Smooth muscle cell (in vitro differentiated cells): ENCODE measurements around the gene AHNAK. TPM values are rescaled to one million over a fixed set of nuclear protein-coding genes. Genes with fewer than 3 reads are reported as not detected.

Experiments
- DNase-seq: peaks from one replicate; lab custom pipeline; 2025; ENCODE audit not compliant: unreplicated experiment; lab: John Stamatoyannopoulos, UW
- H2AFZ ChIP-seq: fragments of 200-600 bp; sonication (generic); 2 replicates; pipeline ENCODE4 v1.6.0; 2016; ENCODE audit warnings: antibody characterized with exemption, low read depth, mild to moderate bottlenecking
- H3F3A ChIP-seq: fragments of 200-600 bp; sonication (generic); 2 replicates; pipeline ENCODE4 v1.6.0; 2017; ENCODE audit warnings: antibody characterized with exemption, low read depth
- H3K27ac ChIP-seq: fragments of 200-600 bp; sonication (generic); 2 replicates; pipeline ENCODE4 v1.5.1; 2016; ENCODE audit warnings: low read depth, mild to moderate bottlenecking
- H3K27me3 ChIP-seq: fragments of 200-600 bp; sonication (generic); 2 replicates; pipeline ENCODE4 v1.6.1; 2016; ENCODE audit warnings: low read depth, mild to moderate bottlenecking
- H3K36me3 ChIP-seq: fragments of 200-600 bp; sonication (generic); 2 replicates; pipeline ENCODE4 v1.5.1; 2016; ENCODE audit warnings: low read depth
- H3K4me1 ChIP-seq: fragments of 200-600 bp; sonication (generic); 2 replicates; pipeline ENCODE4 v1.5.1; 2016; ENCODE audit warnings: low read depth
- H3K4me2 ChIP-seq: fragments of 200-600 bp; sonication (generic); 2 replicates; pipeline ENCODE4 v1.6.0; 2016; ENCODE audit warnings: mild to moderate bottlenecking
- H3K4me3 ChIP-seq: fragments of 200-600 bp; sonication (generic); 2 replicates; pipeline ENCODE4 v1.5.1; 2016; ENCODE audit warnings: mild to moderate bottlenecking
- H3K79me2 ChIP-seq: fragments of 200-600 bp; sonication (generic); 2 replicates; pipeline ENCODE4 v1.6.0; 2016; ENCODE audit warnings: low read depth, mild to moderate bottlenecking
- H3K9ac ChIP-seq: fragments of 200-600 bp; sonication (generic); 2 replicates; pipeline ENCODE4 v1.6.0; 2016; ENCODE audit warnings: low read depth
- H3K9me3 ChIP-seq: fragments of 200-600 bp; sonication (generic); replicated peaks from 2 replicates; pipeline ENCODE4 v1.5.1; 2016; ENCODE audit warnings: low read depth
- H4K20me1 ChIP-seq: fragments of 200-600 bp; sonication (generic); 2 replicates; pipeline ENCODE4 v1.6.0; 2016; ENCODE audit warnings: low read depth
- CTCF ChIP-seq: fragments of 200-600 bp; sonication (generic); IDR thresholded peaks from 2 replicates; pipeline ENCODE4 v1.5.1; 2017; ENCODE audit warnings: borderline replicate concordance, mild to moderate bottlenecking, antibody characterized with exemption; ENCODE audit not compliant: insufficient read depth, poor library complexity, severe bottlenecking
- WGBS: methylation state at CpG from one replicate; pipeline ENCODE4 v1.1.7; 2016; ENCODE audit warnings: low lambda C conversion rate; 5-methylcytosine and 5-hydroxymethylcytosine counted together
- polyA plus RNA-seq: library from polyadenylated mRNA; unstranded; fragments of >200 nt; fragmentation: Nextera tagmentation; extraction: Ambion mirVana; gene quantifications from 2 replicates; pipeline ENCODE4 v1.2.1, GENCODE V29; 2016
- total RNA-seq: library from RNA; depleted of rRNA; stranded (reverse); fragments of >200 nt; gene quantifications from 2 replicates; pipeline ENCODE4 v1.2.3, GENCODE V29; 2014

AHNAK gene
- total and polyA plus RNA-seq, 2 experiments from 2014 or later = 27.2 to 229 TPM

GRCh38 chr11:62402226-62402959 is 144.2 kb downstream of the AHNAK start:
- no peak for DNase-seq
- WGBS = 97% methylated on average over 14 of the region's 15 CpGs
- no peaks in the 10 kb centered on the region for H3K9me3 ChIP-seq
- no peaks in the 10 kb centered on the region for H3K36me3 ChIP-seq
- H3K27ac ChIP-seq = no peak overlapping the region
- H3K79me2 ChIP-seq = no peaks in the 10 kb centered on the region
- no peak overlapping the region for H2AFZ ChIP-seq
- no peak for TF ChIP-seq CTCF
- H3K4me1 ChIP-seq = no peaks in the 10 kb centered on the region
- no peak overlapping the region for H3K9ac ChIP-seq
- H4K20me1 ChIP-seq = no peaks in the 10 kb centered on the region
- H3F3A ChIP-seq = peaks cover 18% of the 10 kb centered on the region
- no peak overlapping the region for H3K4me2 ChIP-seq
- H3K4me3 ChIP-seq = no peak overlapping the region
- no peaks in the 10 kb centered on the region for H3K27me3 ChIP-seq

GRCh38 chr11:62401811-62402210 is 144.8 kb downstream of the AHNAK start:
- no peaks in the 10 kb centered on the region for H3K27me3 ChIP-seq
- no peak overlapping the region for H3K27ac ChIP-seq
- no peaks in the 10 kb centered on the region for H3K36me3 ChIP-seq
- no peak overlapping the region for H3K4me3 ChIP-seq
- H3K9ac ChIP-seq = no peak overlapping the region
- peaks cover 24% of the 10 kb centered on the region for H3F3A ChIP-seq
- H3K79me2 ChIP-seq = no peaks in the 10 kb centered on the region
- DNase-seq = no peak
- no peak for TF ChIP-seq CTCF
- H3K4me2 ChIP-seq = no peak overlapping the region
- H3K9me3 ChIP-seq = no peaks in the 10 kb centered on the region
- no peaks in the 10 kb centered on the region for H3K4me1 ChIP-seq
- WGBS = 94% methylated on average over 6 of the region's 7 CpGs
- no peak overlapping the region for H2AFZ ChIP-seq
- H4K20me1 ChIP-seq = no peaks in the 10 kb centered on the region

- Histone ChIP-seq H3K4me3 (no peak overlapping the region), H3K4me2 (peak overlapping the region; percentile 33), H3F3A (peaks cover 29% of the 10 kb centered on the region), H3K79me2 (no peaks in the 10 kb centered on the region), H3K27ac (peak overlapping the region; percentile 26), H2AFZ (no peak overlapping the region), H3K4me1 (no peaks in the 10 kb centered on the region), H3K9ac (no peak overlapping the region), H3K27me3 (no peaks in the 10 kb centered on the region), H3K9me3 (no peaks in the 10 kb centered on the region), H4K20me1 (no peaks in the 10 kb centered on the region), H3K36me3 (no peaks in the 10 kb centered on the region)
- no peak for TF ChIP-seq CTCF
- 97% methylated on average over 5 of the region's 5 CpGs for WGBS
- DNase-seq = no peak
Measured at GRCh38 chr11:62401356-62401755, 145.2 kb downstream of the AHNAK start.

- H3F3A ChIP-seq = peaks cover 29% of the 10 kb centered on the region
- no peaks in the 10 kb centered on the region for H3K27me3 ChIP-seq
- no peak overlapping the region for H3K9ac ChIP-seq
- peak overlapping the region; percentile 26 for H3K27ac ChIP-seq
- no peaks in the 10 kb centered on the region for H3K4me1 ChIP-seq
- H3K9me3 ChIP-seq = no peaks in the 10 kb centered on the region
- H4K20me1 ChIP-seq = no peaks in the 10 kb centered on the region
- 6% methylated on average over 9 of the region's 9 CpGs for WGBS
- DNase-seq = peak; percentile 31
- no peaks in the 10 kb centered on the region for H3K79me2 ChIP-seq
- peak overlapping the region; percentile 33 for H3K4me2 ChIP-seq
- TF ChIP-seq CTCF = no peak
- H2AFZ ChIP-seq = no peak overlapping the region
- no peaks in the 10 kb centered on the region for H3K36me3 ChIP-seq
- H3K4me3 ChIP-seq = no peak overlapping the region
Measured at GRCh38 chr11:62400760-62401159, 145.8 kb downstream of the AHNAK start.
